Esophagus muscularis mucosa (tissue), 4 donors: ENCODE results near the gene CD84. TPM values are rescaled to one million over a fixed set of nuclear protein-coding genes. Genes with fewer than 3 reads are reported as not detected.

Source experiments
- DNase-seq: peaks from one replicate; pipeline ENCODE4 v3.0.0-alpha.2; 2017; ENCODE audit errors: extremely low spot score
- H3K27ac ChIP-seq, 4 donors: fragments of 200-600 bp; sonication (generic); replicated peaks in 1 of 4; 1 replicate in 3 of 4; 2 replicates in 1 of 4; pipeline ENCODE4 v1.5.1; 2016 to 2019; ENCODE audit warnings: mild to moderate bottlenecking in 1 of 4
- H3K27me3 ChIP-seq, 4 donors: fragments of 200-600 bp; sonication (generic); one replicate each; pipeline versions ENCODE4 v1.5.1 to v1.6.0; 2016 to 2019
- H3K36me3 ChIP-seq, 4 donors: fragments of 200-600 bp; sonication (generic); one replicate each; pipeline ENCODE4 v1.5.1; 2016 to 2019
- H3K4me1 ChIP-seq, 4 donors: fragments of 200-600 bp; sonication (generic); one replicate each; pipeline ENCODE4 v1.5.1; 2016 to 2019
- H3K4me3 ChIP-seq, 4 donors: fragments of 200-600 bp; sonication (generic); 1 replicate in 2 of 4; 2 replicates in 2 of 4; pipeline ENCODE4 v1.5.1; 2016 to 2019; ENCODE audit warnings: mild to moderate bottlenecking in 4 of 4, moderate library complexity in 1 of 4
- H3K9me3 ChIP-seq, 4 donors: fragments of 200-600 bp; sonication (generic); 1 replicate in 3 of 4; 2 replicates in 1 of 4; pipeline ENCODE4 v1.5.1; 2016 to 2019
- CTCF ChIP-seq, 3 experiments: fragments of 200-600 bp in 2 of 3; fragments of 450-650 bp in 1 of 3; sonication (generic) in 2 of 3; IDR thresholded peaks; one replicate each; pipeline ENCODE4 v1.5.1; 2017 to 2019; ENCODE audit warnings: antibody characterized with exemption in 3 of 3, mild to moderate bottlenecking in 2 of 3, moderate library complexity in 1 of 3
- EP300 ChIP-seq: sonication (generic); formaldehyde crosslinking; IDR thresholded peaks from one replicate; pipeline ENCODE4 v1.6.1; 2017; ENCODE audit warnings: antibody characterized with exemption
- POLR2A ChIP-seq: fragments of 450-650 bp; IDR thresholded peaks from one replicate; pipeline ENCODE4 v1.6.1; 2017; ENCODE audit warnings: antibody characterized with exemption, moderate library complexity, mild to moderate bottlenecking, low read depth
- POLR2AphosphoS5 ChIP-seq, 2 donors: sonication (generic); formaldehyde crosslinking; IDR thresholded peaks; one replicate each; pipeline ENCODE4 v1.6.1; 2017; ENCODE audit warnings: antibody characterized with exemption in 2 of 2
- WGBS: methylation state at CpG from one replicate; pipeline ENCODE4 v1.1.5; 2018; 5-methylcytosine and 5-hydroxymethylcytosine counted together
- intact Hi-C: fragments of 100-400 bp; cut with DNase I; formaldehyde crosslinking; loops from one replicate; pipeline ENCODE4 v1.15.1; 2023
- total RNA-seq, 4 donors: library from RNA; depleted of rRNA; stranded (reverse); fragments of >200 nt; gene quantifications; one replicate each; pipeline versions ENCODE4 v1.1.0 to v1.2.1, GENCODE V29; 2016

CD84 gene
- total RNA-seq, 4 donors from 2014 or later: 2.7 to 7.3 (median 4.7) TPM

GRCh38 chr1:160625725-160626498, 46.6 kb upstream of the CD84 start:
- TF ChIP-seq POLR2AphosphoS5 (IDR thresholded peaks at IDR 0.05): no peak
- TF ChIP-seq CTCF (IDR thresholded peaks at IDR 0.05): no peak
- TF ChIP-seq POLR2A: no peak
- intact Hi-C loops: no loop called here
- H3K9me3 ChIP-seq: no peaks in the 10 kb centered on the region
- no peaks in the 10 kb centered on the region for H3K36me3 ChIP-seq
- 77% methylated on average over 10 of the region's 10 CpGs for WGBS
- H3K27ac ChIP-seq: no peak overlapping the region
- H3K27me3 ChIP-seq: no peaks in the 10 kb centered on the region
- H3K4me1 ChIP-seq: peaks cover 0 to 8% (median 2%) of the 10 kb centered on the region in 4 donors
- no peak overlapping the region for H3K4me3 ChIP-seq
- peak; percentile 55 for DNase-seq

- no peak for DNase-seq
- H3K27me3 ChIP-seq: no peaks in the 10 kb centered on the region
- 81% methylated on average over 1 of the region's 1 CpG for WGBS
- no peak overlapping the region for H3K4me3 ChIP-seq
- TF ChIP-seq EP300: no peak
- H3K4me1 ChIP-seq: peaks cover 0 to 3% (median under 1%) of the 10 kb centered on the region in 4 donors
- H3K27ac ChIP-seq: no peak overlapping the region
- no peaks in the 10 kb centered on the region for H3K9me3 ChIP-seq
- H3K36me3 ChIP-seq: no peaks in the 10 kb centered on the region
- intact Hi-C loops: no loop called here
Observed at GRCh38 chr1:160625321-160625720, 46.0 kb upstream of the CD84 start.

GRCh38 chr1:160624464-160624863, 45.2 kb upstream of the CD84 start:
- 62% methylated on average over 3 of the region's 3 CpGs for WGBS
- no peak for DNase-seq
- no peak overlapping the region for H3K4me3 ChIP-seq
- H3K36me3 ChIP-seq: no peaks in the 10 kb centered on the region
- H3K27ac ChIP-seq: no peak overlapping the region
- TF ChIP-seq EP300 (no peak), CTCF (IDR thresholded peaks at IDR 0.05) (no peak), POLR2A (no peak), POLR2AphosphoS5 (IDR thresholded peaks at IDR 0.05) (no peak)
- H3K9me3 ChIP-seq: no peaks in the 10 kb centered on the region
- intact Hi-C loops: no loop called here
- no peaks in the 10 kb centered on the region for H3K27me3 ChIP-seq
- no peaks in the 10 kb centered on the region for H3K4me1 ChIP-seq

GRCh38 chr1:160623862-160624261, 44.6 kb upstream of the CD84 start:
- TF ChIP-seq POLR2AphosphoS5 (IDR thresholded peaks at IDR 0.05) (no peak), CTCF (IDR thresholded peaks at IDR 0.05) (no peak), EP300 (no peak), POLR2A (no peak)
- DNase-seq: peak; percentile 37
- 50% methylated on average over 1 of the region's 1 CpG for WGBS
- no peaks in the 10 kb centered on the region for H3K27me3 ChIP-seq
- H3K4me1 ChIP-seq: no peaks in the 10 kb centered on the region
- H3K36me3 ChIP-seq: no peaks in the 10 kb centered on the region
- intact Hi-C loops: no loop called here
- no peak overlapping the region for H3K27ac ChIP-seq
- no peak overlapping the region for H3K4me3 ChIP-seq
- no peaks in the 10 kb centered on the region for H3K9me3 ChIP-seq

- WGBS: 85% methylated on average over 3 of the region's 3 CpGs
- no peak overlapping the region for H3K4me3 ChIP-seq
- no peak overlapping the region for H3K27ac ChIP-seq
- peak; percentile 19 for DNase-seq
- H3K27me3 ChIP-seq: no peaks in the 10 kb centered on the region
- TF ChIP-seq POLR2A (no peak), CTCF (IDR thresholded peaks at IDR 0.05) (no peak), POLR2AphosphoS5 (IDR thresholded peaks at IDR 0.05) (no peak), EP300 (no peak)
- H3K9me3 ChIP-seq: no peaks in the 10 kb centered on the region
- no peaks in the 10 kb centered on the region for H3K4me1 ChIP-seq
- H3K36me3 ChIP-seq: no peaks in the 10 kb centered on the region
- intact Hi-C loops: no loop called here
Observed at GRCh38 chr1:160623227-160623633, 43.9 kb upstream of the CD84 start.
